ENCODE results near the gene EDN2. TPM values are rescaled to one million over a fixed set of nuclear protein-coding genes. Genes with fewer than 3 reads are reported as not detected.

EDN2 gene
- total RNA-seq, 1 experiment from 2014 or later = 0.24 TPM

DNA sequence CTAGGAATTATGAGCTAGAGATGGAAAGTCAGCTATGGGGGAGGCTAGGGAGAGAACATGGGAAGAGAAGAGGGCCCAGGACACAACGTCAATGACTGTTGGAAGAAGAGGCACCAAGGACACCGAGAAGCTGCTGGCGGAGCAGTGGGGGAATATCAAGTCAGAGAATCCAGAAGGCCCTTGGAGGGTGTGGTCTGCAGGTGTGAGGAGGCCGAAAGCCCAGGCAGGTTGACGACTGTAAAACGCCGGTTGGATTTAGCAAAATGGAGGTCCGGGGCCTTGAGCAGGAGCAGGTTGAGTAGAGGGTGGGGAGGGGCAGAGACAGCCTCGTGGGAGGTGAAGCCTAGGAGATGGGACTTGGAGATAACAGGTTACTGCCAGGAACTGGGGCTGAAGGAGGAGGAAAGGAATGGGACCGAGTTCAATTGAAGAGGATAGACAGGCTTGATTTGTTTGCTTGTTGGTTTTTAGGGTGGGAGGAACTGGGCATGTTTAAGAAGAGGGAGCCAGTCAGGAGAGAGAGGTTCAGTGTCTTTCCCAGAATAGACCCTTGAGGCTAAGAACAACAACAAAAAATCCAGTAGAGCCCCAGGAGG is 35.1 kb downstream of the EDN2 start:
- Histone ChIP-seq H2BK20ac (ENCODE audit: low read depth, low read length, poor library complexity, severe bottlenecking) (no peak overlapping the region), H3K27me3 (ENCODE audit: insufficient read depth, low read length) (no peaks in the 10 kb centered on the region), H2AFZ (ENCODE audit: low read length) (no peak overlapping the region), H2BK15ac (ENCODE audit: low read depth, low read length) (no peak overlapping the region), H2AK5ac (ENCODE audit: insufficient read length, low read length) (no peak overlapping the region), H3K23me2 (ENCODE audit: insufficient read length, low read depth, low read length, poor library complexity, severe bottlenecking) (no peaks in the 10 kb centered on the region), H4K5ac (ENCODE audit: insufficient read length, low read depth, low read length) (no peak overlapping the region), H3K9ac (ENCODE audit: extremely low read depth, insufficient read length, low read length) (no peak overlapping the region), H3K23ac (ENCODE audit: insufficient read length, low read depth, low read length) (no peak overlapping the region), H4K20me1 (ENCODE audit: control insufficient read depth, insufficient read depth, insufficient read length) (no peaks in the 10 kb centered on the region), H3K79me1 (ENCODE audit: insufficient read depth, low read depth, low read length, poor library complexity, severe bottlenecking) (no peaks in the 10 kb centered on the region), H3K14ac (ENCODE audit: insufficient read depth, low read length) (no peak overlapping the region), H4K8ac (replicated peaks; ENCODE audit: insufficient read length, low read depth, low read length) (no peak overlapping the region), H3K56ac (ENCODE audit: insufficient read length, low read depth, low read length) (no peak overlapping the region), H3K27ac (ENCODE audit: insufficient read length, low read depth, low read length) (no peak overlapping the region), H4K91ac (ENCODE audit: insufficient read length, low read depth, low read length) (no peak overlapping the region), H3K79me2 (ENCODE audit: insufficient read depth, low read length) (no peaks in the 10 kb centered on the region), H3K18ac (ENCODE audit: insufficient read length, low read depth, low read length) (no peak overlapping the region), H3K4ac (ENCODE audit: low read depth, low read length) (no peak overlapping the region), H3K4me1 (ENCODE audit: insufficient read depth, low read length) (no peaks in the 10 kb centered on the region), H3T11ph (ENCODE audit: low read length) (no peak overlapping the region), H2BK12ac (ENCODE audit: insufficient read length, low read depth, low read length) (no peak overlapping the region), H2BK5ac (ENCODE audit: insufficient read length, low read length) (no peak overlapping the region), H2BK120ac (ENCODE audit: low read depth, low read length, poor library complexity, severe bottlenecking) (no peak overlapping the region), H3K4me2 (ENCODE audit: insufficient read depth, insufficient read length, low read length) (no peak overlapping the region), H3K9me3 (ENCODE audit: control insufficient read depth, low read depth, low read length) (no peaks in the 10 kb centered on the region)
- TF ChIP-seq, protein P1, sequence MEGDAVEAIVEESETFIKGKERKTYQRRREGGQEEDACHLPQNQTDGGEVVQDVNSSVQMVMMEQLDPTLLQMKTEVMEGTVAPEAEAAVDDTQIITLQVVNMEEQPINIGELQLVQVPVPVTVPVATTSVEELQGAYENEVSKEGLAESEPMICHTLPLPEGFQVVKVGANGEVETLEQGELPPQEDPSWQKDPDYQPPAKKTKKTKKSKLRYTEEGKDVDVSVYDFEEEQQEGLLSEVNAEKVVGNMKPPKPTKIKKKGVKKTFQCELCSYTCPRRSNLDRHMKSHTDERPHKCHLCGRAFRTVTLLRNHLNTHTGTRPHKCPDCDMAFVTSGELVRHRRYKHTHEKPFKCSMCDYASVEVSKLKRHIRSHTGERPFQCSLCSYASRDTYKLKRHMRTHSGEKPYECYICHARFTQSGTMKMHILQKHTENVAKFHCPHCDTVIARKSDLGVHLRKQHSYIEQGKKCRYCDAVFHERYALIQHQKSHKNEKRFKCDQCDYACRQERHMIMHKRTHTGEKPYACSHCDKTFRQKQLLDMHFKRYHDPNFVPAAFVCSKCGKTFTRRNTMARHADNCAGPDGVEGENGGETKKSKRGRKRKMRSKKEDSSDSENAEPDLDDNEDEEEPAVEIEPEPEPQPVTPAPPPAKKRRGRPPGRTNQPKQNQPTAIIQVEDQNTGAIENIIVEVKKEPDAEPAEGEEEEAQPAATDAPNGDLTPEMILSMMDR (conservative IDR thresholded peaks at IDR 0.05) = no peak
- peaks cover 11 to 13% of the 10 kb centered on the region in 2 experiments for H3K9me3 Mint-ChIP-seq
- H3K27ac Mint-ChIP-seq = peak overlapping the region in 1 of 3 experiments; percentile 9; a peak in 2 of 7 replicates
- no CpG with 5 or more reads among the region's 10 CpGs for WGBS (ENCODE audit: extremely low coverage, insufficient read length, low lambda C conversion rate)
- no peak overlapping the region; a peak in 1 of 5 replicates for H3K4me3 Mint-ChIP-seq
- H3K4me1 Mint-ChIP-seq = peaks cover 13 to 22% of the 10 kb centered on the region in 2 experiments; a peak in 3 of 4 replicates
- H3K36me3 Mint-ChIP-seq (ENCODE audit: insufficient read depth in 1 of 3, low read depth in 3 of 3) = peaks cover 1 to 14% (median 4%) of the 10 kb centered on the region in 3 experiments; a peak in 6 of 7 replicates
- H3K27me3 Mint-ChIP-seq (ENCODE audit: low read depth) = peaks cover 9% of the 10 kb centered on the region
- DNase-seq = no peak

All from H9 (cell line).